Kidney capillary endothelial cell (primary cell): Measurements from ENCODE around the gene SETMAR.
"Not testable (repeated sequence)": the region's sequence is repeated elsewhere in the genome, so short reads cannot be mapped to it uniquely, and the experiment has no call there.

Experiments used
- DNase-seq: peaks from one replicate; pipeline ENCODE4 v3.0.0-alpha.2; 2018; ENCODE audit warnings: low spot score

The SETMAR gene

DNA sequence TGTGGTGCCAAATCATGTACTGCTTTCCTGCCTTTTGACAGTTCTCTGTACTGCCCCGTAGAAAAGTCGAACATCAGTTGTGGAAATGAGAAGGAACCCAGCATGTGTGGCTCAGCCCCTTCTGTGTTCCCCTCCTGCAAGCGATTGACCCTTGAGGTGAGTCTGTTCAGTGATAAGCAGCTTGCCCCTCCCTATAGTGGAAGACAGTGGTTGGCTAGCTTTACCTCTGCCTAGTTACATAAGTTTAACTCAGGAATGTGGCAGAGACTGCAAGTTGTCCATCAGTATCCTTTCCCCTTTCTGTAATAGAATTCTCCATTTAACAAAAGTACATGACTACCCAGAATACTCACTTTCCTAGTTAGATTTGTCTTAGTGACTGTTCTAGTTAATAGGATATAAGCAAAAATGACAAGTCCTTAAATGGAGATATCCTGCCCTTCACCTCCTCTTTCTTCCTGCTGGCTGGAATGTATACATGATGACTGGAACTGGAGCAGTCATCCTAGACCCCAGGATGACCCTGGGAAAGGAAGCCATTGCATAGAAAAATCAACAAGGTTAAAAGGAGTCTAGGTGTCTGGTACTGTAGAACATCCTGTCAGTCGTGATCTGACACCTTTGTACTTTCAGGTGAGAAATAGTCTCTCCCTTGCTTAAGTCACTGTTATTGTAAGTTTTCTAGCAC, 10.6 kb downstream of the SETMAR start:
- DNase-seq, result peak; percentile 68

DNA sequence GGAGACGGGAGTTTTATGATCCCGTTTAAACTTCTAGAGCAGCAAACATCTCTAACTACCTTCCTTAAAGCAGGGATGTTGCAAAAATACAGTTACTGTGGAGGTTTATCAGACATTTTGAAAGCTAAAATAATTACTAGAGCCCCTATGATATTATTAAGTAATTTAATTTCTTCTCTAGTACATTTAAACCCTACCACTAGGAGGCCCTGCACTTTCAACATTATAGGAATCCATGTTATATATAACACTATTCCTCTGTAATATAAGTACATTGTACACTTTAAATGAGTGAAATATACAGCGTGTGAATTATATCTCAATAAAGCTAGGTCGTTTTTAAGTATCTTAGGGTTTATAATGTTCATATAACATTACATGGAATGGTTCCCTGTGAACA, 11.5 kb downstream of the SETMAR start:
- DNase-seq, result peak; percentile 24

DNA sequence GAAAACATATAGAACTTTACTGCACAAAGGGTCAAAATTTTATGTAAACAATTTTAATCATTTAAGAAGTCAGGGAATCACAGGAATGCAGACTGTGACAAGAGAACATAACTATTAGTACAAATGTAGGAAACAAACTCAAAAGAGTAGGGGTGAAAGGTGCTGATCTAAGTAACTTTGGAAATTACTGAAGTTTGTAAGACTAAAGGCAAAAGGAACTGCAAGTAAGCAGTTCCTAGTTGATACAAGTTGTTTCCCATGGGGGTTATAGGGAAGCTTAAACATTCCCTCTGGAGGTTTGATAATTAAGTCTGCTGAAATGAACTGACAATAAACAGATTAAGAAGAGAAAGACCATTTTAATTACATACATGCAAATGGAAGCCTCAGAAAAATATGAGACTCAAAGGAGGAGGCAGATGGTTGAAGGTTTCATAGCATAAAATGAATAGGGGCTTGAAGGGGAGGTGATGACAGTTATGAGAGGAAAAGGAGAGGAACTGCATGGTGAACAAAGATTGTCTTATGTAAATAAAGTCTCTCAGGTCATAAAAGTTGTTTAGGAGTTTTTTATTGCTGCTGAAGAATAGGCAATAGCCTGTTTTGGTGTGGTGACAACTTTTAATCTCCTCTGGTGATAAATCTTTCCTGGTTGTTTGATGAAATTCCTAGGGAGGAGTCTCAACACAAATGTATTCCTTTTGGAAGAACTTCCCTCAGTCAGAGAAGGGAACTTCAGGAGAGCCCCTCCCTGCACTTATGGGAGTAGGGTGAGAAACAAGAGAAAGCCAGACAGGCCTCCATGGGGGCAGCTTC, 17.1 kb downstream of the SETMAR start:
- no peak for DNase-seq

DNA sequence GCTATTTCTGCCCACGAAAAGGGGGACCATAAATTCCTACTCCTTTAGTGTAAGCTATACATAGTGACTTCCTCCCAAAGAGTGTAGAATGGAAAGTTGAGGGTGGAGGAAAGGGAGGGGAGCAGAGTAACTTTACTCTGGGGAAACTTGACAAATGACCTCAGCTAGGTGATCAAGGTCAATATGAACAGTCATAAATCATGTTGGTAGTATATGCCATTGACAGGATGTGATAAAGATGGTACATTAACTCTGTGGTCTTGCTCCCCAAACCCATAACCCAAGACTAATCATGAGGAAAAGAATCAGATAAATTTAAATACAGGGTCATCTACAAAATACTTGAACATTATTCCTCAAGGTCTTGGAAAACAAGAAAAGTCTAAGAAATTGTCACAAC, 18.6 kb downstream of the SETMAR start:
- no peak for DNase-seq

DNA sequence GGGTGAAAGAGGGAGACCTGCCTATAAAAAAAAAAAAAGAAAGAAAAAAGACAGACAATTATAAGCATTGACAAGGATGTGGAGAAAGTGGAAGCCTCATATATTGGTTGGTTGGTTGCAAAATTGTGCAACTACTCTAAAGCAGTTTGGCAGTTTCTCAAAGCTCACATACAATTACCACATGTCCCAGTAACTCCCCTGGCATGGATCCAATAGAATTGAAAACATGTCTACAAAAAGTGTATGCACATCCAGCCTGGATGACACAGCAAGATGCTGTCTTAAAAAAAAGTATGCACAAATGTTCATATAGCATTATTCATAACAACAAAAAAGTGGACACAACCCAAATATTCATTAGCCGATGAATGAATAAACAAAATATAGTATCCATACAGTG, 19.5 kb downstream of the SETMAR start:
- DNase-seq, result no peak

DNA sequence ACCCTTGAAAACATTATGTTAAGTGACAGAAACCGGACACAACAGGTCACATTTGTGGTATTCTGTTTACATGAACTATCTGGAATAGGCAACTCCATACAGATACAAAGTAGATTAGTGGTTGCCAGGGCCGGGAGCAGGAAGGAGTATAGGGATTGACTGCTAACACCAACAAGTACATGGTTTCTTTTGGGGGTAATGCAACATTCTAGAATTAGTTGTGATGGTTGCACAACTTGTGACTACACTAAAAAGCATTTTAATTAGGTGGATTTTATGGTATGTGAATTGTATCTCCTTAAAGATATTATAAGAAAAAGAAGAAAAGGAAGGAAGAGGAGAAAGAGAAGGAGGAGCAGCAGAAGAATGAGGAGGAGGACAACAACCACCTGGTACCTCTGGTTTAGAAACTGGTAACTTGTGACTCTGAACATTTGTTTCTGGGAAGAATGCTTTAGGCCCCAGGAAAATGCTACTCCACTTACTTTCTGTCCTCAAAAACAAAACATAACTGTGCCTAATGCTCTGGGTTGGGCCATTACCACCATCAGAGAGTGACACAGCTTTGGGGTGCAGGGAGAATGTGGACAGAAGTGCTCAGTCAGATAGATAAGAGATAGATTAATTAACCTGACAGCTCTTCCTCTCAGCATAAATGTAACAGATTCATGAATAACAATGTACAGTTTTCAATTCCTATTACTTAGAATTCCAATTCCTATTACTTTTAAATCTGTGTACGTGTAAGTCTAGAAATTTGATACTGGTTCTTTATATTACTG, 20.3 kb downstream of the SETMAR start:
- DNase-seq, result no peak

DNA sequence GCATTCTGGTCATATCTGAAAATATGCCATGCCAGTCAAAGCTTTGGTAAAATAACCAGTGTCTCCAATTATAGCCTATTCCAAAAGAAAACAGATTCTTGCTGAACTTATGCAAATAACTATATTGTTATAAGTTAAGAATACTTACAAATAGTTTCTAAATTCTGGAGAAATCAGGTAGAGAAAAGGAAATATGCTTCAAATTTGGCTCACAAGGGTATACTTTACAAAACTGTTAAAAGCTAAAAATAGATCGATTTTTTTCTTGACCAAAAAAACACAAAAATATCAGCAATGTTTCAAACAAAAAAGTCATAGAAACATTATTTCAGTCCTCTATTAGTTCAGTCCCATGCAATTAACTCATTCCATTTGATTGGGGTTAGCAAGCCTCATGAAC, 23.7 kb downstream of the SETMAR start:
- DNase-seq, result no peak

DNA sequence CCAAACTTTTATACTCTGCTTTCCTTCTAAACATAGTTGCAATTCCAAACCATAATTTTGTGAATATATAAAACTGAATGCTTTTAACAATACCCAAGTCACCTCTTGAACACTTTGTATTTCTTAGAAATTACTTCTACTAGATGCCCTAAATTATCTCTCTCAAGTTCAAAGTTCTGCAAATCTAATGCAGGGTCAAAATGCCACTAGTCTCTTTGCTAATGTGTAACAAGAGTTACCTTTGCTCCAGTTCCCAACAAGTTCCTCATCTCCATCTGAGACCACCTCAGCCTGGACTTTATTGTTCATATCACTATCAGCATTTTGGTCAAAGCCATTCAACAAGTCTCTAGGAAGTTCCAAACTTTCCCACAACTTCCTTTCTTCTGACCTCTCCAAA, 26.6 kb downstream of the SETMAR start:
- DNase-seq, result not testable (repeated sequence)

DNA sequence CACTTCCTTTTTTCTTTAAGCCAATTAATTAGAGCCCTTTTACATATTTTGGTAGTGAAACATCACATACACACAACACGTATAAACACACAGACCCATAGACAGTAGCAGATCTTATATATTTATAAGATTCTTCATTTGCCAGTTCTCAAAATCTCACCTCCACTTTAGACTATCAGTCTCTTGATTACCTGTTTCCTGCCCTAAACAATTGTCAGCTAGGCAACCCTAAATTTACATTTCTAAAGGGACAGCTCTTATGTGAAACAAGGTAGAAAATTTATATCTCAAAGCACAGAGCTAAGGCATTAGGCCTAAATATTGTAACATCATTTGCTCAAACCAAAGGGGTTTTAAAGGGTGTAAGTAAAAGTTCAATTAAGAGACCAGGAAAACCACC, 28.9 kb downstream of the SETMAR start:
- no peak for DNase-seq

DNA sequence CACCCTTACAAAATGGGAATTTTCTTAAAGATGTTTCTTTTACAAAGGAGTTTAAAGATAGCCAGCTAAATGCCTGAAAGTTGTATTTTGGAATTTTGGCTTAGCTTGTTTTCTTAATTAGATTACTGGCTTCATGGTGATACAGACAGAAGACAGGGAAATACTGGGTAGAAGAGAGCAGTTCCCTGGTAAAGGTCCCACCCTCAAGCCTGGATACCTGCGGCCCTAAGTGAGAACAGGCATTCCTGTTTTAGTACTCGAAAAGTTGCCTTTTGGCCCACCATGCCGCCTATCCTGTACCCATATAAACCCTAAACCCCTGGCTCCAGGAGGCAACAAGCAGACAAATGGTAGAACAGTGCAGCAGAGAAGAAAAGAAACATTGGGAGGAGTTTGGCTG, 29.4 kb downstream of the SETMAR start:
- no peak for DNase-seq

DNA sequence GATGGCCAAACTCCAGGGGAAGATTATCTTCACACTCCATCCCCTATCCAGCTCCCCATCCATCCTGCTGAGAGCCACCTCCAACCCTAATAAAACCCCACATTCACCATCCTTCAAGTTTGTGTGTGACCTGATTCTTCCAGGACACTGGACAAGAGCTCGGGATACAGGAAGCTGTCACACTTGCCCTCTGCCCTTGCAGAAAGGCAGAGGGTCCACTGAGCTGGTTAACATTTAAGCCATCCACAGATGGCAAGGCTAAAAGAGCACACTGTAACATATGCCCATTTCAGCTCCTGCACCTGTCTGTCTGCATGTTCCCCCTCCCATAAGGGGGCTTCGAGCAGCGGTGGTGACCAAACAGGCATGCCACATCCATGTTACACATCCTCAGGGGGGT, 29.8 kb downstream of the SETMAR start:
- no peak for DNase-seq

DNA sequence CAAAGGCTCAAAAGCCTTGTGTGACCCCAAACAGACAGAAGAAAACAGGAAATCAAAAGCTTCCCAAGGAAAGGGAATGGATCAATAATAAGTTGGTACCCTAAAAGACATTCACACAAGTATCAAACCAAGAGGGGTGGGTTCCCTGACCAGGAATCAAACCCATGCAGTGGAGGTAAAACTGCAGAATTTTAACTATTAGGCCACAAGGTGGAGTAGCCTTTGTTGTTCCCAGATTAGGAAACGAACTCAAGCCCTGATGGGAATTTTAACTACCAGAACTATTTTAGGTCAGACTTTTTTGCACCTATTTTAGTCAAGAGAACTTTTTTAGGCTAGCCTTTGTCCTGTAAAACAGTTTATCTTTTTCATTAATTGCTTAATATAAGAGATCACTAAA, 31.4 kb downstream of the SETMAR start:
- no peak for DNase-seq

DNA sequence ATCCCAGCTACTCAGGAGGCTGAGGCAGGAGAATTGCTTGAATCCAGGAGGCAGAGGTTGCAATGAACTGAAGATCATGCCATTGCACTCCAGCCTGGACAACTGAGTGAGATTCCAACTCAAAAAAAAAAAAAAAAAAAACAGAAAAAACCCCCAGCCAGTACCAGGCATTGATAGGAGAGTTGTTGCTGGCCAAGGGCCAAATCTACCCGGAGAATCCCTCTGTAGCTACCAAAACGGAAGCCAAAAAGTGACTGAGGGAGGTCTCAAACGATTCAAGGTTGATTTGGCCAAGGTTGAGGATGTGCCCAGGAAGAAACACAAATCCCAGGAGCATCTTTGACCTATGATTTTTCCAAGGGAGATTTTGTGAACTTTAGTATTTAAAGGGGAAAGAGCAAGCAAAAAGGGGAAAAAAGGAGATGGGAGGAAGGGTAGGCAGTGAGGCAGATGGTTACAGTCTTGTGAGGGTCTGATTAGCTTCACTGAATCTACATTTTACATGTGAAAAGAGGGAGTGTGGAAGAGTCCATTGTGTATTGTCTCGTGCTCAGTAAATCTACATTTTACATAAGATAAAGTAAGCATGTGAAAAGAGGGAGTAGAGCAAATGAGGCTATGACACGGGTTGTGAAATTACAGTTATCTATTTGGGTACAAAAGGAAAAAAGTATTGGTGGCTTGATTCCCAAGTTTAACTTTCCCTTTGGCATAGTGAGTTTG, 32.8 kb downstream of the SETMAR start:
- no peak for DNase-seq

DNA sequence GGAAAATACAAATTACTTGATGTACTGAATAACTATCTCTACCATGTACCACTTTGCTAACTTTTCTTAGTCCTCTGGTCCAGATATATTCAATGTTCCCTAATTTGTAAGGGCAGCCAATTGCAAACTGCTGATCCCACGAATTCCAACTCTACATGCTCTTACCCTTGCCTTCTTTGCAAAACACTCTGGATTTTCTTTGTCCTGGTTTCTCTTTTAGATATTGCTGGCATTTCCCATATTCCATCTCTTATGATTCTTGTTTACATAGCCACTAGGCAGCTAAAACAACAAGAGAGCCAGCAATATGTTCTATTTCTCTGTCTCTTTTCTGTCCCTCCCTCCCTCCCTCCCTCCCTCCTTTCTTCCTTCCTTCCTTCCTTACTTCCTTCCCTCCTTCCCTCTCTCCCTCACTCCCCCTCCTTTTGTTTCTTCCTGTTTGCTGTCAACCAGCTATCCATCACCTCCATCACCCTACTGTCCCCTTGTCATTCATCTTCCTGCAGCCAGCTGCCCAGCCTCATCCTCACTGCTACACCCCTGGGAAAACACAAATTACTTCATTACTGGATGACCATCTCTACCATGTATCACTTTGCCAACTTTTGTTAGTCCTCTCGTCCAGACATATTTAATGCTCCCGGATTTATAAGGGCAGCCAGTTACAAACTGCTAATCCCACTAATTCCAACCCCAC, 33.8 kb downstream of the SETMAR start:
- DNase-seq, result no peak

DNA sequence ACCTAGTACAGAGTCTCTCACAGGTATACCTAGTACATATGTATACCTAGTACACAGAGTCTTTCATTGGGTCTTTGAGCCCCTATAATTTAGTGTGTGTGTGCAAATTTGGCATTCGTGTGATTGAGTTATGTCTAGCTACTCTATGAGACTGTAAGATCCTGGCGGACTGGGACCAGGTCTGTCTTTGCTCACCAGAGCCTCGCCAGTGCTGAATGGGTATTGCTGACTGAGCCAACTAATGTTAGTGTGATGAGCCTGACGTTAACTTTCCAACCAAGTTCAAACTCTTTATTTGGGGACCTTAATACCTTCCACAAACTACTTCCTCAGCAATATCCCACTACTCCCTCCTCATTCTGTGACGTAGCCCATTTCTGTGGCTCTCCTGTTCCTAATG, 35.6 kb downstream of the SETMAR start:
- DNase-seq, result no peak

DNA sequence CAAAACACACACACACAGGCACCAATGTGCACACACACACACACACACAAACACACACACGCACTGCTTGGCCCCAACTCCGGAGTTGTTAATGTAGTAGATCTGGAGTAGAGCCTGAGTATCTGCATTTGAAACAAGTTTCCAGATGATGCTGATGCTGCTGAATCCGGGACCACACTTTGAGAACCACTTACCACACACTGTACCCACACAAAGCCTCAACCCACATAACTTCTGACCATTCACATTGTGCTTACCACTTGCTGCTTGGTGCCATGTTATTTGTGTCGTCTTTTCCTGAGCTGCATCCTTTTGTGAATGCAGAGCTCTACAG, 36.9 kb downstream of the SETMAR start:
- no peak for DNase-seq

DNA sequence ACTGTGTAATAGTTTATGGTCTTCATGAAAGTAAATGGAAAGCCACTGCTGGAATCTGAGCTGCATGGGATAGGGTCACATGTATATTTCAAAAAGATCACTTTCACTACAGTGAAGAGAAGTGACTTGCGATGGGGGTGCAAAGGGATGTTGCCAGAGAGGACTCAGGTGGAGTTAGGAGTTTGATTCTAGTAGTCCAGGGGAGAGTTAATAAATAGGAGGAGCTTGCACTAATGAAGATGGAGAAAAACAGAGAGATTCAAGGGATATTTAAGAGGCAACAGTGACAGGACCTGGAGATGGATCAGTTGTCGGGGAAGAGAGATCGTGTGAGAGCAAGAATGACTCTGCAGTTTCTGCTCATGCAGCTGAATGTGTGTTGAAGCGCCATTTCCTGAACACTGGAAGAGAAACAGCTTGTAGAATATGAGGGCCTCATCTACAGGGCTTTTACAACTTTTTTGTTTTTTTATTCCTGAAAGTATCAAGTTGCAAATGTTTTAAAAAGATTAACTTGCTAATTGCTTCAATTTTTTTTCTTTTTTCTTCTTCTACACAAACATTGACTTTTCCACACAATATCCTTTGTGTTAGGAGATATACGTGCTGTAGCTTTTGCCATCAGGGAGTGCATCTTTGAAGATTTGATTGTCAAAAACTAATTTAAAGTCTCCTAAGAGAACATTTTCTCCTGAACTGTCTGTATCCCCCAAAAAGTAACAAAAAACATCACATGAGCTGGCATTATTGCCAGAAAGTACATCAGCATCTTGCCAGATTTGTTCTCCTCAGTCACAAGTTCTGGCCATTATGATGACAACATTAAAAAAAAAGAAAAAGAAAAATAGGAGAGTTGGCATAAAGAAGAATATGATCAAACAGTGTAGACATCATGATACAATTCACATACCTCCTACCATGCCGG, 37.5 kb downstream of the SETMAR start:
- no peak for DNase-seq

DNA sequence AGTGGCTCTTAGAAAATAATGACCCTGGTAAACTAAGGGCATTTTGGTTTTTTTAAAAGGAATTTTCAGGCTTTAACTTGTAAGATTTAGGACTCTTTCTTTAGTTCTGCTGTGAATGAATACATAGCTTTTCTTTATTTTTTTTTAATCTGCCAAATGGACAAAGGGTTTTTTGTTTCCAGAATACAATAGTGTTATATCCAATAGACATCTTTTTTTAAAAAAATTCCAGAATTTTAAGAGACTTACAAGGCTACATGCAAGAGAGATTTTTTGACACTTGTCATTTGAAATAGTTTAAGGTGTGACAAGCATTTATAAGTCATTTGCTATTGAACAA, 38.1 kb downstream of the SETMAR start:
- no peak for DNase-seq

DNA sequence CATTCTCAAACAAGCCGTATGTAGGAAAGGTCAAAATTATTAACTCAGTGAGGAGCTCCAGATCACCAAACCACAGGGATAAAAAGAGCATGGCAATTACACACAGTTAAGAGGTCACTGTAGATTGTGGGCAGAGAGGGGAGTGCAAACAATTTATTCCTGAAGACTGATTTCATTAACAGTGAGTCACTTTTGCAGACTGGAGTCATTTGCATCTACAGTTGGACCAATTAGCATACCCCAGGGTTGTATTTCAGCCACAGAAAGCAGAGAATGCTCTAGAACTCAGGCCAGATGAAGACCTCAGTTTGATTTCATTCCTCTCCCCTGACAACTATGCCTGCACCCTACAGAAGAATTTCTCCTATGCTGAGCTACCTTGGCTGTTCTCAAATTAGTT, 40.1 kb downstream of the SETMAR start:
- no peak for DNase-seq

DNA sequence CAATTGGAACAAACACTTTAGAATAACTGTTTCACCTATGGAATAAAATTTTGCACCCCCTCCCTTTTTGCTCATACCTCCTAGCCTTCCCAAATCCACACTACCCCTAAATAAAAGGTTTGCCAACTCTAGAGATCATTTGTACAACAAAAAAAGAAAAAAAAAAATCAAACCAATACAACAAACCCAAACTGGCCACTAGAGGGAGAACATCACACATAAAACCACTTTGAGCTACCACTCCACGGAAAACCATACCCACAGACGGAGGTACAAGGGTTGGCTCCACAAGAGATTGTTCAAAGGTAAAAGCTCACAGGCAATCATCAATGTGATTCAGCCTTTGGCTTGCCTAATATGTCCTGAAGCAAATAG, 47.6 kb downstream of the SETMAR start:
- peak; percentile 58 for DNase-seq
